NCI-H510A (cell line): Measurements from ENCODE around the gene SCFD2.
"Not testable (repeated sequence)": the region's sequence is repeated elsewhere in the genome, so short reads cannot be mapped to it uniquely, and the experiment has no call there.

Experiments used
- DNase-seq: peaks from one replicate; lab custom pipeline; 2025; lab: John Stamatoyannopoulos, UW

Gene SCFD2

DNA sequence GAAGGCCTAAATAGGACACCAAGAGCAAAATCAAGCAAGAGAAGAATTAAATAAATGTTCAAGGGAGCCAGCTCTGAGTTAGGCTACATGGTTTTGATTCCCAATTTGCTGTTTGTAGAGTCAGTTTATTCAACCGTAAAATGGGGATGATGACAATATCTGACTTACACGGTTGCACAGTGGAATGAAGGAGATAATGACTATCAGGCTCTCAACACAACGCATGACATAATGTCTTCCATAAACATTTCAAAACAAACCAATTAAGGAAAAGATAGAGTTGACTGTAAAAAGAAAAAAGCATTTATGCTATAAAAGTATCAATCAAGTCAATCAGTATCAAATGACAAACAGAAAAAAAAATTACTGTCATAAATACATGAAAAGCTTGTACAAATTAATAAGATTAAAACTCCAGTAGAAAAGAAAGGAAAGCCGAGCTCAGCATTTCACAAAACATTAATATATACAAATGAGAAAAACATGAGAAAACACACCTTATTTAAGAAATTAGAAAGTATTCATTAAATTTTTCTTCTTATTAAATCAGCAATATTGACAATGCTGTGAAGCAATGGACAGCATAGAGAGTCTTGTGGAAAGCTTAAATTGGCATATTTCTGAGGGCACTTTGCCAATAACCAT is 179.0 kb downstream of the SCFD2 start:
- DNase-seq: no peak

DNA sequence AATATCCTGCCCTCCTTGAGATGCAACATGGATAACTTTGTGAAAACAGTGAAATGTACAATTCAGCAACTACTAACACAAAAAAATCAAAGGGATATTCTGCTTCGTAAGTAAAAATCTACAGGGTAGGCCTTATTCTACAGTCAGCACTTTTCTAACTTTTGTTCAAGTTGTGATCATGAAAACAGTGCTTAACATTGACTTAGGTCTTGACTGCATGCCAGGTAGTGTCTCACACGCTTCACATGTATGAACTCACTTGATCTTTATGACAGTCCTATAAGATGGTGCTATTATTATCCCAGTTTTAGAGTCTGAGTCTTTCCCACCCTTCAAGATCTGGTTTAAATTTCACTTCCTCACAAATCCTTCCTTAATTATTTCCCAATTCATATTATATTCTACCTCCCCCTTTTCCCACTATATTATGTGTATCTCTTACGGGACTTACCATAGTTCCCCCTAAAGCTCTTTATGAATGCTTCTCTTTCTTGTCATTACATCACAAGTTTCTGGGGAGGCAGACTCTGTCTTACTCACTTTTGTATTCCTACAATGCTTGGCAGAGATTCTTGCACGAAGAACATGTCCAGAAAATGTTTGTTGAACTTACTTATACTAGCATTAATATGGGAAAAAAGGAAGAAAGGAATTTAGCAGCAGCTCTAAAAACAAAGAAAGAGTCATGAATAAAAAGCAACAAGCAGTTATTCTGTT is 179.8 kb downstream of the SCFD2 start:
- no peak for DNase-seq

DNA sequence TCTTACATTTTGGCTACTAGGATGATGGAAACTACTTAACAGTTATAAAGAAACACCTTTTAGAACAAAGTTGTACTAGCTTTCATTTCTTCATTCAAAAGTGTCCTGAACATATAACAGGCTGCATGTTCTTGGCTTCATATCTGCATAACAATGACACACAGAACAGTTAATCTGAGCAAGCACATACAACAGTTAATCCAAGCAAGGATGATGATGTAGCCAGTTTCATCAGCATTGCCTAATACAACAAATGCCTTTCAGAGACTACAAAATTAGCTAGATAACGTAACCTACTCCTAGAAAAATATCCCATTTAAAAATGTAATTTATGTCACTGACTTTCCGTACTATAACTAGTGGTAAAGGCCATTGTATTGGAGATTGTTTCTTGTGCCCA is 182.1 kb downstream of the SCFD2 start:
- no peak for DNase-seq

DNA sequence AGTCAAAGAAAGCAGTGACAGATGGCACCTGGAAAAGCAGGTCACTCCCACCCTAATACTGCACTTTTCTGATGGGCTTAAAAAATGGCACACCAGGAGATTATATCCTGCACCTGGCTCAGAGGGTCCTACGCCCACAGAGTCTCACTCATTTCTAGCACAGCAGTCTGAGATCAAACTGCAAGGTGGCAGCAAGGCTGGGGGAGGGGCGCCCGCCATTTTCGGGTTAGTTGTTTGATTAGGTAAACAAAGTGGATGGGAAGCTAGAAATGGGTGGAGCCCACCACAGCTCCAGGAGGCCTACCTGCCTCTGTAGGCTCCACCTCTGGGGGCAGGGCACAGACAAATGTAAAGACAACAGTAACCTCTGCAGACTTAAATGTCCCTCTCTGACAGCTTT is 188.1 kb downstream of the SCFD2 start:
- not testable (repeated sequence) for DNase-seq

DNA sequence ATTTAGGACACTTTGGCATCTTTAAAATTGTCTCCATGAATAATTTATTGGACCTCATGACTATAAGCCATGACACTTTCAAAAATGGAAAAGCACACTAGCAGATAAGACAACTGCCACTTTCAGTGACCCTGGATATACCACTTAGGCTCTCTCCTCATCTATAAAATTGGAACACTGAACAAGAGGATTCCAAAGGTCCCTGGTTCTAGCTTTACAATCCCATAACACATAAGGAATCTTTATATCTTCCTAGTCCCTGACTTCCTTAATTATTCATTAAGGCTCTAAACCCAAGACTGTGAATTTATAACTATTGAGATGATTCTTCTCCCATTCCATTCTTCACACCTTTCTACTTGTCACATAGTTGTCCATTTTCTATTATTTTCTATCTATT is 190.2 kb downstream of the SCFD2 start:
- no peak for DNase-seq

DNA sequence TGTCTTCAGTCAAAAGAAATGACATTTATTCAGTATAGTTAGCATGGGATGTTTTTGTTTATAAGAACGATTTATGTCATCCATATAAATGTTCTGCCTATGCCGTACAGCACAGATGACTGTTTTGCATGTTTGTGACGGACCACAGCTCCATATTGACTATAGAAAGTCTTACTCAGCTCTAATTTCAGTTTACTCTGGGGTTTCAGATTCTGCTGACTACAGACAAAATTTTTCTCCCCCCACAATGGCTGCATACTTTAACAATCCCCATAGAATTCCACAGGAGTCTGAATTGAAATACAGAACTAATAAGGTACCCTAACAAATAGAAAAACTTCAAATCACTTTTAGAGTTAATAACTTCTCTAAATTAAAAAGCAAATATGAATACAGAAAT is 191.0 kb downstream of the SCFD2 start:
- no peak for DNase-seq

DNA sequence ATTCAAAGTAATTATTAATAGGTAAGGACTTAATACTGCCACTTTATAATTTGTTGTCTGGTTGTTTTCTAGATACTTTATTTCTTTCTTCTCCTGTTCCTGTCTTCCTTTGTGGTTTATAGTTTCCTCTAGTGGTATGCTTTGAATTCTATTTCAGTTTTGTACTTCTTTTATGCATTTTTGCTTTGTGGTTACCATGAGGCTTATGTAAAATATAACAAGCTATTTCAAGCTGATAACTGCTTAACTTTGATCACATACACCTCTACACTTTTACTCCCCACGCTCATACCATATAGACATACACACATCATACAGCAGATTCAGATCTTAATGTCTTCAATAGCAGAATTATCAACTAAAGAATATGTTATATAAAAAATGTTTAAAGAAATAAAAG is 192.3 kb downstream of the SCFD2 start:
- no peak for DNase-seq

DNA sequence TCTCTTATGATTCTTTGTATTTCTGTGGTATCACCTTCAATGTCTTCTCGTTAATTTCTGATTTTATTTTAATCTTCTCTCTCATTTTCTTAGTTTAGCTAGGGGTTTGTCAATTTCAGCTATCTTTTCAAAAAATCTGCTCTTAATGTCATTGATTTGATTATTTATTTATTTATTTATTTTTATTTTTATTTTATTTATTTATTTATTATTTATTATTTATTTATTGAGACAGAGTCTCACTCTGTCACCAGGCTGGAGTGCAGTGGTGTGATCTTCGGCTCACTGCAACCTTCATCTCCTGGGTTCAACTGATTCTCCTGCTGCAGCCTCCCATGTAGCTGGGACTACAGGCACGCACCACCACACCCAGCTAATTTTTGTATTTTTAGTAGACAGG is 194.1 kb downstream of the SCFD2 start:
- DNase-seq: no peak

DNA sequence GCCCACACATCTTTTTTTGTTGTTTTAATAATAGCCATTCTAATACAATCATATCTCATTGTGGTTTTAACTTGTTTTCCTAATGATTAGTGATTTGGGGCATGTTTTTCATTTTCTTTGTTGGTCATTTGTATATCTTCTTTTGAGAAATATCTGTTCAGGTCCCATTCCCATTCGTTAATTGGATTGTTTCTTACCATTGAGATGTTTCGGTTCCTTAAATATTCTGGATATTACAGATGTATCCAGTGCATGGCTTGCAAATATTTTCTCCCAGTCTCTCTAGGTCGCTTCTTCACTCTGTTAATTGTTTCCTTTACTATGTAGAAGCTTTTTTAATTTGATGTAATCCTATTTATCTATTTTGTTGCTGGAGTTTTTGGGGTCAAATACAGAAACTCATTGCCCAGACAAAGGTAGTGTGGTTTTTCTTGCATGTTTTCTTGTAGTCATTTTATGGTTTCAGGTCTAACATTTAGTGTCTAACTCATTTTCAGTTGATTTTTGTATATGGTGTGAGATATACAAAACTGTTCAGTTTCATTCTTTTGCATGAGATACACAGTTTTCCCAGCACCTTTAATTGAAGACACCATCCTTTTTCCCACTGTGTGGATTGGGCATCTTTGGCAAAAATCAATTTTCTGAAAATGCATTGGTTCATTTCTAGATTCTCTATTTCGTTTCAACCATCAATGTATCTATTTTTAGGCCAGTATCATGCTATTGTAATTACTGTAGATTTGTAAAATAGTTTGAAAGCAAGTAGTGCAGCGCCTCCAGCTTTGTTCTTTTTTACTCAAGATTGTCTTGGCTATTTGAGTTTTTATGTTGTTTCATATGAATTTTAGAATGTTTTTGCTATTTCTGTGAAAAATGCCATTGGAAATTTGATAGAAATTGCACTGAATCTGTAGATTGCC is 195.9 kb downstream of the SCFD2 start:
- DNase-seq: no peak

DNA sequence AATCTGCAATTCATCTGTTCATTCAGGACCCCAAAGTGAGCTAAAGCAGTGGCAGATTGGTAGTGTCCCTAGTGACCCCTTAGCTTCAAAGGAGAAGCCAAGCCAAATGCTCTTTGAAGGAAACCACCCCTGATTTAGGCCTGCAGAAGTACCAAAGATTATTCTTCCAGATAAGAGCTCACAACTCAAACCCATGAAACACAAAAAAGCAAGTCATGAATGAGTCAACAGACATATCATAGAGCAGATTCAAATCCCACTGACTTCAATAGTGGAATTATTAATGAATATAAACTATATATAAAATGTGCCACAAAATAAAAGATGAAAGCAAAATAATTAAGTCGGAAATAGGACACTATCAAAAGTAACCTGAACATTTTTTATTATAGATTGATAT is 197.6 kb downstream of the SCFD2 start:
- no peak for DNase-seq

DNA sequence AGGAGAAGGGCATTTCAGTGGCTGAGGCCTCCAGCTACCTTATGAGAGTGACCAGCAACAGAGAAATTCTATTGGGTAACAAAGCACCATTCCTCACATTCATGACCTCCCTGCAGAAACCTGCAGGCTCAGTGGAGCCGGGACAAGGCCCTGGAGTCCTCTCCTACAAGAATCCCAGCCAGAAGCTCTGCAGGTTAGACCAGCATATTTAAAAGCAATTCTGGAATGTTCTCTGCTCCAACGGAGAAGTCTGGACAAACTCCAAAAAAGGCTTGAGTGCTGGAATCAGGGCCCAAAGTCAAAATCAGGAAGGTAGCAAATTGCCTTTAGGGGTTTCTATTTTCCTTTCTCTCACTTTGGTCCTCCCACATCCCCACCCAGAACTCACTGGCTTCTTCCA is 202.9 kb downstream of the SCFD2 start:
- DNase-seq: no peak

DNA sequence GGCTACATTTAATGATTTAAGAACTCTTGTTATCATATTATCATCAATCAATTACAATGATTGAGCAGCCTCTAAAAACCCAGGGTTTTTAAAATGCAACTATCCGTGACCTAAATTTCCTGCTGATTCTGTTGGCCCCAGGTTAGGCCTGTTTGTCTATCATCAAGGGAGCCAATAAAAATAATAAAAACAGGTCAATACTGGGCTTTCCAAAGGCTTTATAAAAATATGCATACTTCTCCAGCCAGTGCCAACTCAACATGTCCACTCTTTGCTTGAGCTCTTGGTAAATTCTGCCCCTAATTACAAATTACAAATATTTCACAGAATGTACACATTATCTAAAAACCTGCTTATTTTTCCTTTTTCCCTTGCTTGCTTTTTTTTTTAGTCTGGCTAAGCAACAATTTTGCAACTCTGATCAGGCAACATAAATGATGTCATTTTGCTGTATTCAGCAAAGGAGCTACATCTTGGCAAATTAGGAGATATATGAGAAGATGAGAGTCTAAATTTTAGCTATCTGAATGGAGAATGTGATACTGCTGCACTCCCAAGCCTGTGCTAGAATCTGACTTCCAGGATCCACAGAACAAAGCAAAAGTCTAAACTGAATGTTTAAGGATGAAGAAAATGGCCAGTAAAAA is 204.0 kb downstream of the SCFD2 start:
- DNase-seq: no peak

DNA sequence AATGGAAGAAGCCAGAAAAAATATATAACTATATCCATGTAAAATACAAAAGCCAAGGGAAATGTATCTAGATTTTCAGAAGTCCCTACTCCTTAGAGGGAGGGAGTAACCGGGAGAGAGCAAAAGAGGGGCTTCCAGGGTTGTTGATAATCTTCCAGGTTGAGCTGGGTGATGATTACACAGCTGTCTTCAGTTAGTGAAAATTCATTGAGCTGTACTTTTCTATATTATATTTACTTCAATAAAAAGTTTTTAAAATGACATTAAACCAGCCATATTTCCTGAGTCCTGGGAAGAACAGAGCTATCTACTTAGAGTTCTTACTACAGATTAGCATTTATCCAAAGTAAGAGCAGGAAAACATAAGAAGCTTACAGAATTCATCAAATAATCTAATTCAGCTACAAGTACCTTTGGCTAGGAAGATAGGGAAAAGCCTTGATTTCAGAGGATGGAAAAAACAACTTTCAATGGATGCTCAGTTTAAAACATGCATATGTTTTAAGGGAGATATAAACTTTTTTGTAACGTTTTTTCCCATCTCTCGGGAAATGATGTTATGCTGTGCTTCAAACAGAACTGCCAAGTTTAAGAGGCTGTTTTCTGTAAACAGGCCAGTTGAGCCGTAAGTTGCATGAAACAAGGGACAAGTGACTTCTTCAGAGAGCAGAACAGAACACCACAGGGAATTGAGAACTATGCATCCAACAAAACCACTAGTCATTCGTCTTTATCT is 204.6 kb downstream of the SCFD2 start:
- no peak for DNase-seq

DNA sequence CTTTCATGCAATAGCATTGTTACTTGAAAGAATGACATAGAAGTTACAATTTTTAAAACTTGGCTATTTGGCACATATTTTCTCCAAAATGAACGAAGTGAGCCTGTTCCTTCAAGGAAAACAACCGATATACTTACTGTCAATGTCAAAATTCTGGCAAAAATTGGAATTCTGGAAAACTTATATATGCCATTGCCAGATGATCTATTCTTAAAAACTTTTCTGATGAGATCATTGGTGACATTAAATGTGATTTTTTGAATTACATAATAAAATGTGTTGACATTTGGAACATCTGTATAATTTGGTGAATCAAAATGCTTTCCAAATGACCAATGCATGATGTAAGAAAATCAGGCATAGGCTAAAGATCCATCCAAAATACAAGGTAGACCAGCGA is 209.0 kb downstream of the SCFD2 start:
- no peak for DNase-seq

DNA sequence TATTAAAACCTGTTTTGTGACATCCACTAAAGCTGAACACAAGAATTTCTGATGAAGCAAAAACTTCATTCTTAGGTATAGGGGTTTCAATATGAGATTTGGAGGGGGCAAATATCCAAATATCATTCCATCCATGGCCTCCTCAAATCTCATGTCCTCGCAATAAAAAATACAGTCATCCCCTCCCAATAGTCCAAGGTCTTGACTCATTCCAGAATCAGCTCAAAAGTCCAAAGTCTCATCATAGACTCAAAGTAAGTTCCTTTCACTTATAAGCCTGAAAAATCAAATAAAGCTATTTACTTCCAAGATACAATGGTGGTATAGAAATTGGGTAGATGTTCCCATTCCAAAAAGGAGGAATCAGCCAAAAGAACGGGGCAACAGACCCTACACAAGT is 213.4 kb downstream of the SCFD2 start:
- no peak for DNase-seq

DNA sequence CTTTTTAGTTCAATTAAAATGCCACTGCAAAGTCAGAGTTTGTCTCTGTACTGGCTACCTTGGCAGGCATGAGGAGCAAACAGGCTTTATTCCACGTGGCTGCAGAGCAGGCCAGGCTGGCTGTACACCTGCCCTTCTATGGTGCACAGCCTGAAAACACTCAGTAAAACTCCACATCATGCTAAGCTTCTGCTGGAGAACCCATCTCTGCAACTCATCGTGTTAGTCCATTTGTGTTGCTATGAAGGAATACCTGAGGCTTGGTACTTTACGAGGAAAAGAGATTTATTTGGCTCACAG is 214.4 kb downstream of the SCFD2 start:
- no peak for DNase-seq

DNA sequence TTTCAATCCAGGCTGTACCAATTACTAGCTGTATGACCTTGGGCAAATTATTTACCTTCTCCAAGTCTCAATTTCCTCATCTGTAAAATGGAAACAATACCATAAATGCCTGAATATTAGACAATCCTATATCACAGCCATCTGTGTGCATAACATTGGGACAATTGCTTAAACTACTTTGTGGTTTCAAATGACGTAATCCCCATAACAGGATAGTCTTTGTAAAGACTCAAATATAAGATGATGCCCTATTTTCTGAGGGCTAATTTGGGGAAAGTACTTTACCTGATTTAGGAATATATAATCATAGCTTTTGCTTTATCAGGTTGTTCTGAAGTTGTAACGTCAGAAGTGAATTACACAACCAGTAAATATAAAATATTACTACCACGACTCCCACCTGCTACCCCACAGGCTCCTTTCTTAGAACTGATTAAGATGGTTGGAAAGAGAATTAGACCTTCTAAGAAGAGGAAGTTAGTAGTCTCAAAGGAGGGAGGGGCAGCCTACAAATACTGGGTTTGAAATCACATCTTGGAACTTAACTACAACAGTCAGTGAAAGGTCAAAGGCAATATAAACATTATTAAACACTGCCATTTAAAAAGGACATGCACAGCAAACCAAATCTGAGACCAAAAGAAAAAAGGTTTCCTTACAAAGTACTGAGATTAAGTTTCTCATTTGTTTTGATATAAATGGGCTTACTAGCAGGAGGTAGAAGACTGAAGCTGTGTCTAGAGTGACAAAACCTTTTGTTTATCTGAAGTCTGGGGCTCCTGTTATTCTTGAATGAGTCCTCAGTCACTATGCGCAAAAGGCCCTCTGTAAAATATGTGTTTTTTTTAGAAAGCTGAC is 215.0 kb downstream of the SCFD2 start:
- DNase-seq: no peak

DNA sequence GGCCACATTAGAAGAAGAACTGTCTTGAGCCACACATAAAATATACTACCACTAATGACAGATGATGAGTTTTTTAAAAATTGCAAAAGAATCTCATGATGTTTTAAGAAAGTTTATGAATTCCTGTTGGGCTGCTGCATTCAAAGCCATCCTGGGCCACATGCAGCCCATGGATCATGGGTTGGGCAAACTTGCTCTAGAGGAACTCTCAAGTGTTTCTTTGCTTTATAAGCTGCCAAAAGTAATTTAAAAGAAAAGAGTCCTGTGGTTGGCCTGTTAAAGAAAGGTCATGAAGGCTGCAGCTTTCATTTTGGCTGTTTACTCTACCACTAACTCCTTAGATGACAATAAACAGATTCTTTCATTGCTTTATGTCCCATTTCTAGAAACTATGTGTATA is 218.2 kb downstream of the SCFD2 start:
- DNase-seq: no peak

DNA sequence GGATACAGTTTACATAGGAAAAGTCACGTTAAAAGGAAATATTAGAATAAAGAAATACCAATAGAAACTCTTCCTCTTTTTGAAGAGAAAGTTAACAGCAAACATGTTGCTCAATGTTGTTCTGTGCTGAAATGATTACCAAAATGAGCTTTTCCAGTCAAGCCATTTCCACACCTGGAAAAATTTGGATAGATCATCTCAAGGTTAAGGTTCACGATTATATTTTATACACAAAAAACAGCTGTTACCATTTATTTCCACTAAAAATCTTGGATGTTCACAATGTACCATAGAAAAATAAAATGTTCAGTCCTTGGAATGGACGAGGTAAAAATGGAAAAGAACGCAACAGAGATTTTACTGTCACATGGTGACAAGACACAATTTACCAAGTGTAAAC is 218.7 kb downstream of the SCFD2 start:
- no peak for DNase-seq

DNA sequence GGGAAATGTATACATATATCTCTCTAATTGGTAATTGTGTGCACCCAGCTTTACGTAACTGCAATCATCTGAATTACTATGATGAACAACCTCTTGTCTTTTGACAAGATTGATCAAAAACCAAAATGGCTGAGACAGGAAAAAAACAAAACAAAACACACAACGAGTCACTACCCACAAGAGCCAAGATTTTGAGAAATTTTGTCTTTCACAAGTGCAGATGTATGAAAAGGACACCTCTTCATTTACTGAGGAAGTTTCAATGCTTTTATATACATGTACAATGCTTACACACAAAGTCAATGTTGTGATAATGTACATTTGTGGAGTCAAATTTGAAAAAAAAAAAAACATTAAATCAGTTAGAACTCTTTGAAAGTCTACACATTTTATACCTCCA is 224.6 kb downstream of the SCFD2 start:
- no peak for DNase-seq

DNA sequence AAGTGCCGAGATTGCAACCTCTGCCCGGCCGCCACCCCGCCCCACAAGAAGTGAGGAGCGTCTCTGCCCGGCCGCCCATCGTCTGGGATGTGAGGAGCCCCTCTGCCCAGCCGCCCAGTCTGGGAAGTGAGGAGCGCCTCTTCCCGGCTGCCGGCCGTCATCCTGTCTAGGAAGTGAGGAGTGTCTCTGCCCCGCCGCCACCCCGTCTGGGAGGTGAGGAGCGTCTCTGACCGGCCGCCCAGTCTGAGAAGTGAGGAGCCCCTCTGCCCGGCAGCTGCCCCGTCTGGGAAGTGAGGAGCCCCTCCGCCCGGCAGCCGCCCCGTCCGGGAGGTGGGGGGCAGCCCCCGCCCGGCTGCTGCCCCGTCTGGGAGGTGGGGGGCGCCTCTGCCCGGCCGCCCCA is 226.6 kb downstream of the SCFD2 start:
- DNase-seq: not testable (repeated sequence)
